H9 (cell line): ENCODE measurements around the gene CNTN2. TPM values are rescaled to one million over a fixed set of nuclear protein-coding genes. Genes with fewer than 3 reads are reported as not detected.

ENCODE experiments used
- DNase-seq: peaks from one replicate; pipeline ENCODE4 v3.0.0-alpha.2; 2017
- H2AFZ ChIP-seq: one replicate; pipeline ENCODE4 v1.6.1; 2013; ENCODE audit warnings: mild to moderate bottlenecking, low read length, control low read depth, moderate library complexity
- H2AK5ac ChIP-seq: 2 replicates; pipeline ENCODE4 v1.6.1; 2013; ENCODE audit warnings: low read length, control low read depth, mixed read lengths; ENCODE audit not compliant: insufficient read length
- H2BK120ac ChIP-seq: one replicate; pipeline ENCODE4 v1.6.1; 2013; ENCODE audit warnings: low read depth, mild to moderate bottlenecking, low read length, control low read depth, inconsistent platforms; ENCODE audit not compliant: poor library complexity, severe bottlenecking
- H2BK12ac ChIP-seq: 2 replicates; pipeline ENCODE4 v1.6.1; 2013; ENCODE audit warnings: low read length, control low read depth, mixed read lengths, low read depth; ENCODE audit not compliant: insufficient read length
- H2BK15ac ChIP-seq: 2 replicates; pipeline ENCODE4 v1.6.1; 2013; ENCODE audit warnings: low read depth, low read length, control low read depth
- H2BK20ac ChIP-seq: one replicate; pipeline ENCODE4 v1.6.1; 2013; ENCODE audit warnings: low read depth, mild to moderate bottlenecking, low read length, control low read depth, inconsistent platforms; ENCODE audit not compliant: poor library complexity, severe bottlenecking
- H2BK5ac ChIP-seq: 2 replicates; pipeline ENCODE4 v1.6.1; 2013; ENCODE audit warnings: low read length, control low read depth, mixed read lengths; ENCODE audit not compliant: insufficient read length
- H3K14ac ChIP-seq: 2 replicates; pipeline ENCODE4 v1.6.1; 2013; ENCODE audit warnings: low read length, control low read depth; ENCODE audit not compliant: insufficient read depth
- H3K18ac ChIP-seq: 2 replicates; pipeline ENCODE4 v1.6.1; 2013; ENCODE audit warnings: low read depth, mild to moderate bottlenecking, mixed read lengths, low read length, control low read depth; ENCODE audit not compliant: insufficient read length
- H3K23ac ChIP-seq: 2 replicates; pipeline ENCODE4 v1.6.1; 2013; ENCODE audit warnings: low read length, control low read depth, mixed read lengths, low read depth; ENCODE audit not compliant: insufficient read length
- H3K23me2 ChIP-seq: 2 replicates; pipeline ENCODE4 v1.6.1; 2013; ENCODE audit warnings: low read depth, mild to moderate bottlenecking, mixed read lengths, low read length, control low read depth; ENCODE audit not compliant: insufficient read length, poor library complexity, severe bottlenecking
- H3K27ac ChIP-seq: 2 replicates; pipeline ENCODE4 v1.5.1; 2013; ENCODE audit warnings: low read length, control low read depth, mixed read lengths, low read depth; ENCODE audit not compliant: insufficient read length
- H3K27me3 ChIP-seq: 2 replicates; pipeline ENCODE4 v1.6.1; 2013; ENCODE audit warnings: low read length, control low read depth, inconsistent platforms; ENCODE audit not compliant: insufficient read depth
- H3K4ac ChIP-seq: 2 replicates; pipeline ENCODE4 v1.6.1; 2013; ENCODE audit warnings: low read depth, mild to moderate bottlenecking, control low read depth, inconsistent platforms, low read length, moderate library complexity
- H3K4me1 ChIP-seq: 2 replicates; pipeline ENCODE4 v1.6.1; 2013; ENCODE audit warnings: low read length, control low read depth, inconsistent platforms; ENCODE audit not compliant: insufficient read depth
- H3K4me2 ChIP-seq: 2 replicates; pipeline ENCODE4 v1.6.1; 2013; ENCODE audit warnings: low read length, control low read depth, mixed read lengths; ENCODE audit not compliant: insufficient read length, insufficient read depth
- H3K56ac ChIP-seq: 2 replicates; pipeline ENCODE4 v1.6.1; 2013; ENCODE audit warnings: low read depth, mild to moderate bottlenecking, mixed read lengths, low read length, control low read depth; ENCODE audit not compliant: insufficient read length
- H3K79me1 ChIP-seq: 2 replicates; pipeline ENCODE4 v1.6.1; 2013; ENCODE audit warnings: low read depth, mild to moderate bottlenecking, moderate library complexity, low read length, control low read depth, inconsistent platforms; ENCODE audit not compliant: insufficient read depth, poor library complexity, severe bottlenecking
- H3K79me2 ChIP-seq: 2 replicates; pipeline ENCODE4 v1.6.1; 2013; ENCODE audit warnings: low read length, control low read depth, inconsistent platforms; ENCODE audit not compliant: insufficient read depth
- H3K9ac ChIP-seq: 2 replicates; pipeline ENCODE4 v1.6.1; 2013; ENCODE audit warnings: low read length, control low read depth, mixed read lengths; ENCODE audit not compliant: insufficient read length; ENCODE audit errors: extremely low read depth
- H3K9me3 ChIP-seq: one replicate; pipeline ENCODE4 v1.6.1; 2013; ENCODE audit warnings: low read depth, low read length, inconsistent platforms; ENCODE audit not compliant: control insufficient read depth
- H3T11ph ChIP-seq: one replicate; pipeline ENCODE4 v1.6.1; 2013; ENCODE audit warnings: mild to moderate bottlenecking, low read length, control low read depth, inconsistent platforms
- H4K20me1 ChIP-seq: one replicate; pipeline ENCODE4 v1.6.1; 2013; ENCODE audit not compliant: control insufficient read depth, insufficient read length, insufficient read depth
- H4K5ac ChIP-seq: 2 replicates; pipeline ENCODE4 v1.6.1; 2013; ENCODE audit warnings: low read depth, mild to moderate bottlenecking, mixed read lengths, low read length, control low read depth; ENCODE audit not compliant: insufficient read length
- H4K8ac ChIP-seq: replicated peaks from 2 replicates; pipeline ENCODE4 v1.6.1; 2013; ENCODE audit warnings: low read length, control low read depth, mixed read lengths, low read depth; ENCODE audit not compliant: insufficient read length
- H4K91ac ChIP-seq: 2 replicates; pipeline ENCODE4 v1.6.1; 2013; ENCODE audit warnings: low read depth, mild to moderate bottlenecking, moderate library complexity, mixed read lengths, low read length, control low read depth; ENCODE audit not compliant: insufficient read length
- H3K27ac Mint-ChIP-seq, 3 experiments: 2 replicates in 2 of 3; 3 replicates in 1 of 3; pipeline ENCODE4 v1.8.0; 2020 to 2021; ENCODE audit warnings: mixed read lengths in 3 of 3, mild to moderate bottlenecking in 1 of 3, moderate library complexity in 1 of 3
- H3K27me3 Mint-ChIP-seq: 2 replicates; pipeline ENCODE4 v1.8.0; 2021; ENCODE audit warnings: low read depth, mild to moderate bottlenecking, moderate library complexity, mixed read lengths
- H3K36me3 Mint-ChIP-seq, 3 experiments: 2 replicates in 2 of 3; 3 replicates in 1 of 3; pipeline ENCODE4 v1.8.0; 2020 to 2021; ENCODE audit warnings: low read depth in 3 of 3, mixed read lengths in 3 of 3; ENCODE audit not compliant: insufficient read depth in 1 of 3
- H3K4me1 Mint-ChIP-seq, 2 experiments: 2 replicates each; pipeline ENCODE4 v1.8.0; 2020; ENCODE audit warnings: mixed read lengths in 2 of 2
- H3K4me3 Mint-ChIP-seq, 2 experiments: 2 replicates in 1 of 2; 3 replicates in 1 of 2; pipeline ENCODE4 v1.8.0; 2020 to 2021; ENCODE audit warnings: mild to moderate bottlenecking in 2 of 2, mixed read lengths in 2 of 2, moderate library complexity in 1 of 2
- H3K9me3 Mint-ChIP-seq, 2 experiments: 2 replicates in 1 of 2; 3 replicates in 1 of 2; pipeline ENCODE4 v1.8.0; 2020; ENCODE audit warnings: mild to moderate bottlenecking in 2 of 2, mixed read lengths in 2 of 2, moderate library complexity in 1 of 2
- CTCF ChIP-seq: fragments of 200-600 bp; sonication (generic); conservative IDR thresholded peaks from 3 replicates; pipeline ENCODE4 v1.8.0; 2021; ENCODE audit warnings: antibody characterized with exemption, mild to moderate bottlenecking
- WGBS: extraction: QIAGEN DNeasy Blood & Tissue Kit; methylation state at CpG from one replicate; pipeline ENCODE4 v1.1.7; 2013; ENCODE audit warnings: missing lambda C conversion rate, low lambda C conversion rate, mixed read lengths; ENCODE audit not compliant: insufficient read length; ENCODE audit errors: extremely low coverage; 5-methylcytosine and 5-hydroxymethylcytosine counted together
- total RNA-seq: library from RNA; stranded (reverse); gene quantifications from 2 replicates; pipeline ENCODE4 v1.2.1, GENCODE V29; 2021

The CNTN2 gene
- total RNA-seq, 1 experiment from 2014 or later = 0.42 TPM

- no peak overlapping the region for H2AFZ ChIP-seq
- no peaks in the 10 kb centered on the region for H3K4me1 ChIP-seq
- no peak overlapping the region for H3K9ac ChIP-seq
- Mint-ChIP-seq H3K9me3 (no peaks in the 10 kb centered on the region), H3K27ac (no peak overlapping the region), H3K4me1 (peaks cover 4% of the 10 kb centered on the region in 2 experiments), H3K36me3 (no peaks in the 10 kb centered on the region), H3K4me3 (no peak overlapping the region), H3K27me3 (peaks cover 3% of the 10 kb centered on the region; the same call in 1 of the 2 replicates)
- no peak overlapping the region for H2BK5ac ChIP-seq
- H3K18ac ChIP-seq = no peak overlapping the region
- H3K14ac ChIP-seq = no peak overlapping the region
- H4K20me1 ChIP-seq = no peaks in the 10 kb centered on the region
- no peak overlapping the region for H3K27ac ChIP-seq
- H3K27me3 ChIP-seq = no peaks in the 10 kb centered on the region
- H2BK12ac ChIP-seq = no peak overlapping the region
- no peak overlapping the region for H4K8ac ChIP-seq
- no peak for TF ChIP-seq CTCF
- no peak for DNase-seq
- no peaks in the 10 kb centered on the region for H3K79me1 ChIP-seq
- no peaks in the 10 kb centered on the region for H3K9me3 ChIP-seq
- H3K23me2 ChIP-seq = no peaks in the 10 kb centered on the region
- no peak overlapping the region for H2BK15ac ChIP-seq
- WGBS = no CpG with 5 or more reads among the region's 14 CpGs
- no peak overlapping the region for H2BK120ac ChIP-seq
- no peaks in the 10 kb centered on the region for H3K79me2 ChIP-seq
- H2AK5ac ChIP-seq = no peak overlapping the region
- H3K23ac ChIP-seq = no peak overlapping the region
- H3T11ph ChIP-seq = no peak overlapping the region
- H4K91ac ChIP-seq = no peak overlapping the region
- no peak overlapping the region for H3K4me2 ChIP-seq
- H4K5ac ChIP-seq = no peak overlapping the region
- no peak overlapping the region for H2BK20ac ChIP-seq
- H3K4ac ChIP-seq = no peak overlapping the region
- H3K56ac ChIP-seq = no peak overlapping the region
Measured at GRCh38 chr1:205061227-205061626, 18.2 kb downstream of the CNTN2 start.
